NCI-H2196 (cell line): ENCODE data around the gene TBCEL.

Experiments used
- DNase-seq: peaks from one replicate; lab custom pipeline; 2025; ENCODE audit not compliant: unreplicated experiment; lab: John Stamatoyannopoulos, UW

The TBCEL gene

DNA sequence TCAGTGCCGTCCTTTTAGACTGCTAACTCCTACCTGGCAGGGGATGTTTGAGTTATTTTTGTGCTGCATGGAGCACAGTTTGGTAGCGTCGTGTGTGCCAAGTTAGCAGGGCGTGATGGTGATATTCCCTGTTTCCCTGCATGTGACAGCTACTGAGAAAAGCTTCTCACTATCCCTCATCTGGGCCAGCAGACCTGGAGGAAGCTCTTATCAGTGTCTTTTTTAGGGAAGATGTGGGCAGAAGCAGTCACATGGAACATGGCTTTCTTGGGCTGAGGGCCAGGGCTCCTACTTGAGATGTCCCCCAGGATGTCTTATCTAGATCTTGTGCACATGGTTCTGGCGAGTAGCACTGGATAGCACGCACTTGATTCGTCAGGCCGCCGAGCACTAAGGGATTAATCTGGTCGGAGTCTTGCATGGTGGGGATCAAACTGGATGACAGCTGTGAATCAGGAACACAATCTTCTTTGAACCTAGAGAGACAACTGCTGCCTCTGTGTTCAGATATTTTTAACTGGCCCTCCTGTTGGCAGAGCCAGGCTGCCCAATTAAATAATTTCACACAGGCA lies 110.9 kb downstream of the TBCEL start:
- no peak for DNase-seq

- no peak for DNase-seq
Measured at GRCh38 chr11:121137005-121137404, 113.1 kb downstream of the TBCEL start.

DNA sequence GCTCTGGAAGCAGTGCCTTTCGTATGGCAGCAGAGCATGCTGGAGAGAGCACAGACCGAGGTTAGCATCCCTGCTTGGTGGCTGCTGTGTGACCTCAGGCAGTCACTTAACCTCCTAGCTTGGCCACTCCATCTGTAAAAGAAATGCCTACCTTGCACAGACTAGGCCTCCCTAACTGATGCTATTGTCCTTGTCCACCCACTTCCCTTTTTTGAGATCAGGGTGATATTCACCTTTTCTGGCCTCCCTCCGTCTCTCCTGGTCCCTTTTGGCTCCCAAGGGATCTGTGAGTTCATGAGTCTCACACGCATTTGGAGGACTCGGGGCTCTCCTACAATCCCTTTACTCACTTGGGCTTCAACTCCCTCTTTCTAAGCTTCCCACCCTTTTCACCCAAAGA lies 114.4 kb downstream of the TBCEL start:
- no peak for DNase-seq

GRCh38 chr11:121140369-121140768 lies 116.5 kb downstream of the TBCEL start:
- no peak for DNase-seq
